AG09309 (cell line): Measurements from ENCODE around the gene MYOF.
"Not testable (repeated sequence)": the region's sequence is repeated elsewhere in the genome, so short reads cannot be mapped to it uniquely, and the experiment has no call there.

Experiments
- DNase-seq: peaks from one replicate; pipeline ENCODE4 v3.0.0-alpha.2; 2010; ENCODE audit warnings: low read depth
- H3K4me3 ChIP-seq: 2 replicates; pipeline ENCODE4 v1.5.1; 2011; ENCODE audit warnings: mild to moderate bottlenecking, low read depth, low read length, moderate library complexity; ENCODE audit not compliant: control insufficient read depth
- TF ChIP-seq, protein P1 (sequence below): IDR thresholded peaks from 2 replicates; pipeline ENCODE4 v1.5.1; 2011; ENCODE audit warnings: mild to moderate bottlenecking, low read depth, low read length, inconsistent platforms; ENCODE audit not compliant: insufficient read depth, control insufficient read depth; ENCODE audit errors: missing control alignments

MYOF gene

DNA sequence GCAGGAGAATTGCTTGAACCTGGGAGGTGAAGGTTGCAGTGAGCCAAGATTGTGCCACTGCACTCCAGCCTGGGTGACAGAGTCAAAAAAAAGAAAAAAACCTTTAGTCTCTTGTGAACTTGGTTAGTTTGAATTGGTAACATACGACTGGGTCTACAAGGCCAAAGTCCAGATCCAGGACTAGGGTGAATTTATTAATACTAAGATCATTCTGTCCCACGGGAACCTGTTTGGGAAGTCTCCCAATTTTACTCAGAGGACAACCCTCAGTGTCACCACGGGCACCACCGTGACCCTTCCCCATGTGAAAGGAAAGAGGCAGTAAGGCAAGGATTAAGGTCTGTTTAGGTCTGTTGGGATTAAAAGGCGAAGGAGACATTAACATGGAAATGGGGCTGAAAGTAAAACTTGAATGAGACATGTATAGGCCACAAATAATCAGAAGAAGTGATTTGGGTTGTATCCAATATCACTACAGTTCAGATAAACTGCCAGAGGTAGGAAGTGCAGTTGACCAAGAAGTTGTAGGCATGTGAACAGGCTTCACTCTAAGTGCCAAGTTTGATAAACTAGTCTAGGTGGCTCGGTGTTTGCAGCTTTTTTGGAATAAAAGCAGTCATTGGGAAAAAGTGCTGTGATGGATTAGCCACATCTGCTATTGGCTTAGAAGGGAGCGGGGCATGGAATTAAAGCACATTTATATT is 30.7 kb downstream of the MYOF start:
- no peak overlapping the region for H3K4me3 ChIP-seq
- no peak for DNase-seq
- TF ChIP-seq, protein P1, sequence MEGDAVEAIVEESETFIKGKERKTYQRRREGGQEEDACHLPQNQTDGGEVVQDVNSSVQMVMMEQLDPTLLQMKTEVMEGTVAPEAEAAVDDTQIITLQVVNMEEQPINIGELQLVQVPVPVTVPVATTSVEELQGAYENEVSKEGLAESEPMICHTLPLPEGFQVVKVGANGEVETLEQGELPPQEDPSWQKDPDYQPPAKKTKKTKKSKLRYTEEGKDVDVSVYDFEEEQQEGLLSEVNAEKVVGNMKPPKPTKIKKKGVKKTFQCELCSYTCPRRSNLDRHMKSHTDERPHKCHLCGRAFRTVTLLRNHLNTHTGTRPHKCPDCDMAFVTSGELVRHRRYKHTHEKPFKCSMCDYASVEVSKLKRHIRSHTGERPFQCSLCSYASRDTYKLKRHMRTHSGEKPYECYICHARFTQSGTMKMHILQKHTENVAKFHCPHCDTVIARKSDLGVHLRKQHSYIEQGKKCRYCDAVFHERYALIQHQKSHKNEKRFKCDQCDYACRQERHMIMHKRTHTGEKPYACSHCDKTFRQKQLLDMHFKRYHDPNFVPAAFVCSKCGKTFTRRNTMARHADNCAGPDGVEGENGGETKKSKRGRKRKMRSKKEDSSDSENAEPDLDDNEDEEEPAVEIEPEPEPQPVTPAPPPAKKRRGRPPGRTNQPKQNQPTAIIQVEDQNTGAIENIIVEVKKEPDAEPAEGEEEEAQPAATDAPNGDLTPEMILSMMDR = no peak

DNA sequence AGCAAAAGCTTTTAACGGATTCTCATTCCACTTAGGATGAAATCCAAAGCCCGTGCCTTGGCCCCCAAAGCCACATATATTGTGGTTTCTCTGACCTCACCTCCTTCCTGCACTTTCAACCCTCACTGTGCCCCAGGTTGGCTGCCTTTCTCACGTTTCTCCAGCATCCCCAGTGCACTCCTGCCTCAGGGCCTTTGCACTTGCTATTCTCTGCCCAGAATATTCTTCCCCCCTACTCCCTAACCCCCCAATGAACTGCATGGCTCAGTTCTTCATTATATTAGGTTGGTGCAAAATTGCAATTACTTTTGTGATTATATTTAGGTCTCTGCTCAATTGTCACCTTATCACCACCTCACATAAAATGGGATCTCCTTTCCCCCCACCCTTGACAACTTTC is 34.2 kb downstream of the MYOF start:
- TF ChIP-seq, protein P1 = no peak
- DNase-seq = no peak
- no peak overlapping the region for H3K4me3 ChIP-seq

DNA sequence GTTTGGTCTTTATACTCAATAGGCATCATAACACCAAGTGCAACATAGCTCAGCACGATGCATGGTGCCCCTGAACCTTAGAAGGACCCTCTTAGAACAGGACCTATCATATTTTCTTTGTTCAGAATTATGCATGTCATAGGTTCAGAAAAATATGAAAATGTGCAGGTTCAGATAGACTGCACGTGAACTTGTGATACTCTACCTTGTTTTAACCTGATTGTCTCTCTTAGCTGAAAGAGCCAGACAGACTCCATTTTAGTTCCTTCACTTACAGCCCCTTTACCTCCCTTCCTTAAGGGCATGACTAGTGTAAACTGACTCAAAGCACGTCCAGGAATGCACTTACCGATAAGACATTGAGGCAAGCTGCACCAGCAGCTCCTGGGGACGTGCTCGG is 35.1 kb downstream of the MYOF start:
- no peak for DNase-seq
- TF ChIP-seq, protein P1 = no peak
- no peak overlapping the region for H3K4me3 ChIP-seq

DNA sequence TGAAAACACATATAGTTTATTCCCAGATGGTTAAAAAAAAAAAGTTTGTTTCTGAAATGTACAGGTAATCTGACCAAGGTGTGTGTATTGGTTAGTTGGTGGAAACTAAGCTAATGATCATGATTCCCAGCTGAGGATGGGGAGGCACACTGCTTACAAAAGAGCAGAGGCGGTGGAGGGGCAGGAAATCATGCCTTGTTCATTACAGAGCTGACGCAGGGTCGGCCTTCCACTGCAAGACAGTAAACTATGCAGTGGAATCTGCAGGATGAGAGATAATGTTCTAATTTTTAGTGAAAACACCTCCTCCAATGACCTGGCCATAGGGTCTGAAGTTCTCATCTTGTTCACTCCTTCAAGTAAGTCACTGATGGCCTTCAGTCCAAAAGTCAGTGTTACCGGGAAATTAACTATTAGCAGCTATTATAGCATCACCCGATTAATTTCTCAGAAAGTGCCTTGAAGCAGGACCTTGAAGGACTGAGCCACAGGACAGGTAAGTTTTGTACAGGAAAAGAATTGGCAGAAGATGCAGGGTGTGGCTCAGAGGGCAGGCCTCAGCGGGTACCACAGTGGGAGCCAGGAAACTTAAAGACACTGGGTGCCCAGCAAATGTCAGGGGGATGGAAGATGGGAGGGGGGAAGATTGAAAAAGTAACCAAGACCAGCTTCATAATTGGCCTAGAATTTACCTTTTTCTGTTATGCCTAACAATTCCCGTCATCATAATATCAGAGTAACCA is 36.0 kb downstream of the MYOF start:
- no peak for DNase-seq
- no peak overlapping the region for H3K4me3 ChIP-seq
- TF ChIP-seq, protein P1 = no peak

DNA sequence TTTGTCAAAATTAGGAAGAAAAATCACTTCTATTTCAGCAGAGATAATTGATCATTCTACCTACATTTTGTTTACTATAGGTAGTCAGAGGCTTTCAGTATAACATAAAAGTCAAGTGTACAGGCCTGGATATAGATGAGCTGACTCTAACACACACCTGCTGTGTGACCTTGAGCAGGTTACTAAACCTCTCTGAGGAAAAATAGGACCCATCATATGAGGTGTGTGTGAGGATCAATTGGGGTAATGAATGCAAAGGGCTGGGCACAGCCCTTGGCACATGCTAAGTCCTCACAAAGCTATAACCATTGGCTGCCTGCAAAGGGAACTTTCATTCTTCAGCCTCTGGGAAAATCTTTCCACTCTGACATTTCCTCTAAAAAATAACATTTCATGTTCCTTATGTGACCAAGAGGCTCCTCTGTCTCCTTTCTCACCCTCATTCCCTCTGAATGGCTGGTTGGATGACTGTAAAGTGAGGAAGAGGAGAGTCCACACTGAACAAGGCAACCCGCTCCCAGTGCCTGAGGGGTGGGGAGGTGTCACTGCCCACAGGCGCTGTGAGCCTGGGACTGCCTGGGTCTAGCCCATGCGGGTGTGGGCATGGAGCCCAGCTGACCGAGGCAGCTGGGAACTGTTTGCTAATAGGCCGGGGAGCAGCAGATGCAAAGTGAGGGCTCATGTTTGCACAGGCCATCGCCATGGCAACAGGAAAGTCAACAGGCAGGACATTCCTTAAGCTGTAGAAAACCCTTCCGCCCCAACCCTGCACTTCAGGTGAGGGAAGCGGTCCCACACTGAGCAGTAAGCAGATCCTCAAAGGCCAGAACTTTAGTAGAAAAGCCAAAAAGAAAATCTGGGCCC is 36.8 kb downstream of the MYOF start:
- peak; percentile 93 for DNase-seq
- no peak overlapping the region for H3K4me3 ChIP-seq
- TF ChIP-seq, protein P1 = no peak

DNA sequence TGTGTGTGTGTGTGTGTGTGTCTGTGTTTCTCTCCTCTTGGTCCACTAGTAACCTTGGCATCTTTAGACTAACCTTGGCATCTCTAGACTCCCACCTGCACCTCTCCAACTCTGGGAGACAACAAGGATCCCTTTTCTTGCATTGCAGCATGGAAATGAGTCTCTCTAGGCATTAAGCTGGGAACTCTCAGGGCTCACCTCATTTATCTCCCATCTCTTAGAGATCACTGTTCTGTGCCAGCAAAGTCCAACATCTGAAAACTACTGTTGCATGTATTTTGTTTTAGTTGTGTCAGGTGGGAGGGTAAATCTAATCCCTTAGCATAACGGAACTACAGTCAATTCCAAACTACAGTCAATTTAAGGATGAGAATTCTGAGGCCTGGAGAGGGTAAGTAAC is 38.7 kb downstream of the MYOF start:
- TF ChIP-seq, protein P1 = no peak
- no peak overlapping the region for H3K4me3 ChIP-seq
- no peak for DNase-seq

DNA sequence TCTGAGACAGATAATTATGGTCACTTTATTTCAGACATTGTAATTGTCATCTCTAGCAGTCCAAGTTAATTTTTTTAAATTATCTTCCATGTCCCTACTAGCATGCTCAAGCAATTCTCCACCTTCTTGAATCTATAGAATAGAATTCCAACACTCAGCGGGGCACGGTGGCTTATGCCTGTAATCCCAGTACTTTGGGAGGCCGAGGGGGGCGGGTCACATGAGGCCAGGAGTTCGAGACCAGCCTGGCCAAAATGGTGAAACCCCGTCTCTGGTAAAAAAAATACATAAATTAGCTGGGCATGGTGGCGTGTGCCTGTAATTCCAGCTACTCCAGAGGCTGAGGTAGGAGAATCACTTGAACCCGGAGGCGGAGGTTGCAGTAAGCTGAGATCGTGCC is 39.4 kb downstream of the MYOF start:
- H3K4me3 ChIP-seq, DNase-seq: not testable (repeated sequence)
